ENCODE data around the gene ZNF319.

GRCh38 chr16:57950382-57950781 is 50.1 kb downstream of the ZNF319 start:
- no peak for TF ChIP-seq POLR2A (IDR thresholded peaks at IDR 0.05)
- TF ChIP-seq CTCF (IDR thresholded peaks at IDR 0.05) = no peak
